GF-D8 (cell line): ENCODE data around the gene TMEM19.
A peak's percentile ranks its signal among the peaks of the same experiment; 100 is the strongest.

ENCODE experiments used
- DNase-seq: peaks from one replicate; lab custom pipeline; 2025; lab: John Stamatoyannopoulos, UW

Gene TMEM19

DNA sequence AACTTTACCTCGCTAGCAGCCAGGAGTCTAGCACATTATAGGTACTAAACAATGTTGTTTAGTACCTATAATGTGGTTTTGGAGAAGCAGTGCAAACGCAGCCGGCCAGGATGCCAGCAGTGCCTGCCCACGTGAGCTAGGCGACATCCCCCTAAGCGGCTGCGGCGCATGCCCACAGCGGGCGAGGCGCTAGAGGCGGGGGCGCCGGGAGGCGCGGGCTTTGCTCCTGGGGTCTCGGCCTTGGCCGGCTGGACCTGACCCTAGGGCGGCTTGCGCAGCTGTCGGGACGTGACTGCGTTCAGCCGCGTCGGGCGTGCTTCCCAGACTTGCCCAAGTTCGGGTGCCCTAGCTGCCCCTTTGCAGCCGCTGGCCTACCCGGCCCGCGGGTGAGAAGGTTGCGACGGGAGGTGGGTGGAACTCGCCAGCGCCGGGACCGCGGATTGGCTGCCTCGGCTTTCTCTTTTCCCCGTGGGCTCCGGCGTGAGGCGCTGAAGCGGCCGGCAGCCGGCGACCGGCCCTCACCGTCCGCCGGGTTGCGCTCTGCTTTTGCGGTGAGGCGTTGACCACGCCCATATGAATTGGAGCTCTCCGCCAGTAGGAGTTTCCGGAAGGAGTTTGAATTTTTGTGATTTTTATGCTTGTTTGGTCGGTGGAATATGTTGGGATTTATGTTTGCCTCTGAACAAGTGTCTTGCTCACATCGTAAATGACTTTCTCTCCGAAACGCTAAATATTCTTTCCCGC, at the start of gene TMEM19:
TMEM19 (plus strand) TSS at position 169 of the 744 bp plus-strand sequence. CDS start 599 bp downstream, outside the sequence.
- peak; percentile 80 for DNase-seq

DNA sequence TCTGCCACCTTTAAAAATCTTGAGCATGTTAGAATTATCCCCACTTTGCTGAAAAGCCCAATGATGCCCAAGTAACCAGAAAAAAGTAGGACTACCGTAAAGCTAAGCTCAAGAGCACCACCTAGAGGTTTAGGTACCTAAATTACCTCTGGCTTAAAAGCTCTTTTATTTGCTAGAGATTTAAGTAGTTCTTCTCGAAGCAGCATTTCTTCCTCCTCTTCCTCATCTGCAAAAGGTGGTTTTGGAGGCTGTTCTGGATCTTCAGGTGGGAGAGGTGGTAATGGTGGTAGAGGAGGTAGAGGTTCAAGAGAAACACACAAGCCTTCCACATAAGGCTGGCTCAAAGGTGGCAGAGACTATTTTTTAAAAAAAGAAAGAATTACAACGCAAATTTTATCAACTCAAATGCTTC, 49.2 kb upstream of the TMEM19 start:
- DNase-seq = peak; percentile 32

DNA sequence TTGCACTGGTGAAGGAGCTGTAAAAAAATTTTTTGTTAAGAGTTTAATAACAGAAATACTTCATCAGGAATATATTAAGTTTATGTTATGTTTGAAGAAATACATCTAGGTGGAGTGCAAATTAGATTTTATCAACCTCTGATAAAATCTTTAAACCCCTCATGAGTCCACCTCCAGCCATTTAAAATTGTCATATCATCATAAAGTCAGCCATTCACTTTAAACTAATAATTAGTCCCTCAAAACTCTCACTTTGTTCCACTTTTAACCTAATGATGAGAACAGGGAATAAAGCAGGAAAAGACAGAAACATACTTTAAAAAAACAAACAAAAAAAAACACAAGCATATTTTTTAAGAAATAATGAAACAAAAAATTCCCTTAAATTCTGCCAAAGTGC, 47.4 kb upstream of the TMEM19 start:
- no peak for DNase-seq

DNA sequence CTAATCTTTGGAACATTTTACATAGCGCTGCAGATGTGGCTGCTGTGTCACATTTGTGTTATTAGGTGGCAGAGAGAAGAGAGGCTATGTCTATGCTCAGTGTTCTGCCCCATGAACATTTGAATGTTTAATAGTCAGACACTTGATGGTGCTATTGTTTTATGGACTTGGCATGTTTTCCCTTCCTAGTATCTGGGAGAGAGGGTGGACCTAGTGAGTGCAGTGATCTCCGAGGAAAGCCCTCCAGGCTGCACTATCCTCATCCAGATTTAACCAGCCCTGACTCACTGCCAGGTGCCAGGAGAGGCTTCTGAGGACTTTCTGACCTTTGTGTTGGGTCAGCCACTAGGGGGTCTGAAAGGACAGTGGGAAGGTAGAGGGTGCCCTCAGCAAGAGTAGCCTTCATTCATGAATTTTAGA, 46.5 kb upstream of the TMEM19 start:
- no peak for DNase-seq

DNA sequence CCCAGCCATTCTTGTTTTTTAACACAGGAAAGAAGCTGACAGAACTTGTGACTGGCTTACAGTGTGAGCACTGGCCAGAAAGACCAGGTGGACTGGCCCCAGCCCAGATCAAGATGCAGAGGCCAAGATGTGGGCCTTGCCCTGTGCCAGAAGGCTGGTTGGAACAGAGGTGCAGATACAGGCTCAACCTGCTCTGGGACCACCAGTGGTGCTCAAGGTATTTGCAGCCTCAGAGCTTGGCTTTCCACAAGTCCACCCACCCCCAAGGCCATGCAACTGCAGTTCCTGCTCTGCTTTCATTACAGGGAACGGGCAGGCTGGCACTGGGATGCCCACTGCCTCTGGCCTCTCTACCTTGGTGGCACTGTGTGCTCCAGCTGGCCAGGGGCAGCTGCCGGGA, 45.6 kb upstream of the TMEM19 start:
- DNase-seq = no peak

DNA sequence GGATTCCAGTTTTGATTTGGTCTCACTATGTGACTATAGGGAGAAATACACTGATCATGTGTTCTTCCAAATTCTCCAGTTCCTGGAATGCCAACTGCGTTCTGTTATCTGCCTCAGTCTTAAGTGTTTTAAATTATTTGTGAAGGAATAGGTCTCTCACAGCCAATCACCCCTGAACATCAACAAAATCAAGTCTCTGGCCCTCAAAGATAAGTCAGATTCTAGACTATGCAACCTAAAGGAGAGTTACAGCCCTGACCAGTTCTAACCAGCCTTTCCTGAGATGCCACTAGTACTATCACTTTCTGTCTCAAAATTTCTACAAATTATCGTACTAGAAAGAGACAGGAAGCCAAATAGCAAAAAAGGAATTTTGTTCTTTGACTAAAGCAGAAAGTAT, 44.5 kb upstream of the TMEM19 start:
- no peak for DNase-seq

DNA sequence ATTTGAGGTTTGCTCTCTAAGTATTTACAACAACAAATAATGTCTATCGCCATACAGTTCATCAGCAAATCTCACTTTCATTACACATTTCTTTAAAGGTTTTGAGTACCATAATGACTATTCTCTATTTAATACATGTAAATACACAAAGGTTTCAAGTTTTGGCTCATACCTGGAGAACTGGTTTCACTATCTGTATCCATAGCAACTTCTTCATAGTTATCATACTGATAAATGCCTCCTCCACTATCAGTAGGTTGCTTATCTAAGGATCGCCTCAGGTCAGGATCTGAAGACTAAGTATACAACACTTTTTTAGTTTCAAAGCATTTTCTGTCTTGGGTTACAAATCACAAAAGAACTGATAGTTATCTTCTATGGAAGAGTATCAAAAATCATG, 43.6 kb upstream of the TMEM19 start:
- DNase-seq = no peak

DNA sequence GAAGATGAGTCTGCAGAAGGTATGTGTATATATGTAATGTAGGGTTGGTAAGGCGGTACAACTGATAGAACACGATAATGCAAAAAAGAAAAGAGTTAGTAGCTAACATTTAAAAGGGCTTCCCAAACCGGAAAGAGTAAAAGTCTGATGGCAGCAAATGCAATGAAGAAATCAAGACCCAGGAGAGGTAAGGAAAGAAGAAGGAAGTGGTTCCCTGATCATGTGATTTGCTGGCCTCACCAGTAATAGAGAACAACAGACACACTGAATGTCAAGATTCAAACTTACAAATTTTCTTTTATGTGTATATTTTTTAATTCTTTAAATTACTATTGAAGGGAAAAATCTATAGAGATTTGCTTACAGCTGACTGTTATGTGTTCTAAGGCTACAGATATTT, 40.6 kb upstream of the TMEM19 start:
- DNase-seq = peak; percentile 64

DNA sequence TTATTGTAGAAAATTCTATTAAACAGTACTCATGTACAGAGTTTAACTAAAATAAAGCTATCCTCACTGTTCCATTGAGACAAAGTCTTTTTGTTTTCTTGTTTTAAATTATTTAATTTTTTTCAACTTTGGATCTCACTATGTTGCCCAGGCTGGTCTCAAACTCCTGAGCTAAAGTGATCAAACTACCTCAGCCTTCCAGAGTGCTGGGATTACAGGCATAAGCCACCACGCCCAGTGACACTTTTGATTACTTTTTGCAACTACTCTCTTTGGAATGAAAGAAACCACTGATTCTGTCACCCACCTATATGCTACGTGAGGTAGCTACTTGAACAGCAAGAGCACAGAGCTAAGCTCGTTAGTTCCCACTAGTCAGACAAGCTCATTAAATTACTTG, 39.4 kb upstream of the TMEM19 start:
- no peak for DNase-seq

DNA sequence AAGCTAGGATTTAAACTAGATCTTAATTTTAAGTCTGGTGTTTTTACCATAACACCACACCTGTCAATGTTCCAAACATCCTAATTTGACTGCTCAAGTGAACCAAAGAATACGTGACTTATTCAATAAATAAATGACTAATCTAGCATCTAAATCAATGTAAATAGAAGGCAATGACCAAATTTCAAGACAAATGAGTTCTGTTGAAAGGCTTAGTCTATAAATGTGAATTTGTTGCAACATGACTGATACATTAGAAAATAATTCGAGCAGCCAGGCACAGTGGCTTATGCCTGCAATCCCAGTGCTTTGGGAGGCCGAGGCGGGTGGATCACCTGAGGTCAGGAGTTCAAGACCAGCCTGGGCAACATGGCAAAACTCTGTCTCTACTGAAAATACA, 37.3 kb upstream of the TMEM19 start:
- DNase-seq = no peak

DNA sequence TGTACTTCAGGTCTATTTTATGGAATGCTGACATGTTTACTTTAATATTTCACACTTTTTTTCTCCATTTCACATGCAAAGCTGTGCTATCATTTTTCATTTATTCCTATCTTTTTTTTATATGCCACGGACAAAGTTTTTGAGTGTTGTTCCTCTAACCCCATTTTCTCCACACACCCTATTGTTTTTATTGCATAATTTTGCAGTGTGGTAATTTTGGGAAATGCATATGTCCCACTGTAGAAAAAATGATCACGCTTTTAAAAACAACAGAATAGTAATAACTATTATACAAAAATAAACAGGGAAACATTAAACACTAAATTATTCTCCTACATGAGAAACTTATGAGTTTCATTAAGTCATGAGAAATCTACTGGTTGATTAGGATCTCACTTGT, 36.5 kb upstream of the TMEM19 start:
- DNase-seq = no peak

DNA sequence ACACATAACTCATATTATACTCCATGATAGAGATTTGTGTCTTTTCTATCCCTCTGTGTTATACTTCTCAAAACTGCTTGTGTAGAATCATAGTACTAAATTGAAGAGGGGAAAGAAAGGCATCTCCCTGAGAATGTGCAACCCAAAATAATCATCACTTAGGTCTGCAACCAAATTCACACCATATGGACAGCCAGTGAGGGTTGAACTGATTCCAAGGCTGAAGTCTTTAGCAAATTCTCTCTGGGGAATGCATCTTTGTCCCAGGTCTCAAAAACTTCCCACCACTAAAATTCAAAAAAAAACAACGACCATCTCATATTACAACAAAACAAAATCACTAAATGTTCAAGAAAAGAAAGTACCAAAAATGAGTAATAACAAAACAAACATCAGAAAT, 33.2 kb upstream of the TMEM19 start:
- DNase-seq = no peak

DNA sequence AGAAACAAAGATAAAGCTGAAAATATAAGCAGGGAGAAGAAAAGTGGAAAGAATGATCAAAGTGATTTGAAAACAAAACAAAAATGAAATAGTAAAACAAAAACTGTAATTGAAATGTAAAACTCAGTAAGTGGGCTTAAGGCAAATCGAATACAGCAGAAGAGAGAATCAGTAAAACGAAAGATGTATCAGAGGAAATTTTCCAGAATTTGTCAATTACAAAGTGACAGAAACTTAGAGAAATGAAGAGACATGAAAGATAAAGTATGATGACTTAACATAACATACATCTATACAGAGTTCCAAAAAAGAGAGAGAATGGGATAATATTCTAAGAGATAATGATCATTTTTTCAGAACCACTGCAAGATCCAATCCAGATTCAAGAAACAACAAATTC, 32.7 kb upstream of the TMEM19 start:
- DNase-seq = no peak

DNA sequence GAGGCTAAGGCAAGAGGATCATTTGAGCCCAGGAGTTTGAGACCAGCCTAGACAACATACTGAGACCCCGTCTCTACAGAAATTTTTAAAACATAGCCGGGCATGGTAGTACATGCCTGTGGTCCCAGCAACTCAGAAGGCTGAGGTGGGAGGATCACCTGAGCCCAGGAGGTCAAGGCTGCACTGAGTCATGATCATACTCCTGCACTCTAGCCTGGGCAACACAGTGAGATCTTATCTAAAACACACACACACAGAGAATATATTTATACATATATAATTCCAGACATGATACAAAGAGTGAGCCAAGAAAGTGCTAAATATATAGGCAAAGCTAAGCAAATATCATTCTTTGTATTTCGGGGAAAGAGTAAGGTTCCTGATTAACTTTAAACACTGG, 31.7 kb upstream of the TMEM19 start:
- DNase-seq = no peak

DNA sequence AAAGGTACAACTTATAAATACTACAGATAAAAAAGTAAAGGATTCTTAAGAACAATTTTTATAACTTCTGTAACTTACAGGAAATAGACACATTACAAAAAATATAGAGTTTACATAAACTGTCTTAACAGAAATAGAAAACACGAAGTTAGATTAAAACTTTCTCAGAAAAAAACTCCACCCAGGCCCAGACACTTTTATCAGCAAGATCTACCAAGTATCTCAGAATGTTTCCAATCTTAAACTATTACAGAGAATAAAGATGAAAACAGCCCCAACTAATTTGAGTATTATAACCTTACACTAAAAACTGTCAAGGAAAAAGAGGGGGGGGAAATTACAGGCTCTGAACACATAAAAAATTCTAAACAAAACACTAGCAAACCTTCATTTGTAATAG, 30.4 kb upstream of the TMEM19 start:
- no peak for DNase-seq

DNA sequence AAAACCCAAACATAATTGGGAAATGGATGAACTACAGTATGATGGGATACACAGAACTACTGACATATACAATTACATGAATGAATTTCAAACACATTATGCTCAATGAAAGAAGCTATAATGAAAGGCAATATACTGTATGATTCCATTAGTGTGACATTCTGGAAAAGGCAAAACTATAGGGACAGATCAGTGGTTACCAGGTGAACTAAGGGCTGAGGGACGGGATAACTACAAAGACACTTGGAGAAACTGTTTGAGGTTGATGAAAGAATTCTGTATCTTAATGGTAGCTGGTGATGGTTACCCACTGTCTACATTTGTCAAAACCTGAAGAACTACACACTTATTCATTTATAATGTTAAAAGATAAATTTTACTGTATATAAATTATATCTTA, 30.0 kb upstream of the TMEM19 start:
- DNase-seq = no peak

DNA sequence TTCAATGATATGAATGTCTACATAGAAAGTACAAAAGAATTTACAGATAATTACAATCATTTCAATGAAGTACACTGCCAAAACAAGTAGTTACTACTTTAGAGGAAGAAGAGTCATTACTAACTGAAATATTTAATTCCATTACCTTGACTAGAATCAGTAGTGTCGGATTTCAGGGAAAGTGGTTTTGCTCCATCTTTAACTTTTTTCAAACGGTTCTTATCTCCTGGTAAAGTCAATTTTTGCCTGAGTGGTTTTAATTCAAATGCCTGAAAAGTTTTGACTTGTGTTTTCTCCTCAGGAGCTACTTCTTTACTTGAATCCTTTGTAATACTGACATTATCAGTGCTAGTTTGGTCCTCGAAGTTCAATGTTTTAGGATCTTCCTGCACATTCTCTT, 29.1 kb upstream of the TMEM19 start:
- no peak for DNase-seq

DNA sequence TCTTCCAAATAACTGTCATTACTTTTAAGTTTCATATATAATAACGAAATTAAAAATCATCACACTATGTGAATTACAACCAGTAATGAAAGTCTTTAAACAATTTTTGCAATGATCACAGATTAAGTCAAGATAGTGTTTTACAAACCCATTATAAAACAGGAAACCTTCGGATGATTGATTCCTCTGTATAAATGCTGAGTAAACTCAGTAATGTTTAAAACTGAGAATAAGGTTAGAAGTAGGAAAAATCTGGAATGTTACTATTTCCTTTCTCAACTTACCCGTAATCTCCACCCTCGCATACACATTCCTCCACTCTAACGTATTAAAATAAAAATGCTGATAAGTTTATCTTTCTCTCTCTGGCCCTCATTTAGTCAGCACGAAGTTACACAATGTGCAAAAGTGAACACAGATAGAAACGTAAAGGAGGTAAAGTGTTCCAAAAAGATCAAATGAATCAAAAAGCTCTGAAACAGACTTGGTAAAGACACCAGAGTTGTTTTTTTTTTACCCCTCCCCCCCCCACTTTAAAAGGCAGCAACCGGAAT, 23.8 kb upstream of the TMEM19 start:
- no peak for DNase-seq

DNA sequence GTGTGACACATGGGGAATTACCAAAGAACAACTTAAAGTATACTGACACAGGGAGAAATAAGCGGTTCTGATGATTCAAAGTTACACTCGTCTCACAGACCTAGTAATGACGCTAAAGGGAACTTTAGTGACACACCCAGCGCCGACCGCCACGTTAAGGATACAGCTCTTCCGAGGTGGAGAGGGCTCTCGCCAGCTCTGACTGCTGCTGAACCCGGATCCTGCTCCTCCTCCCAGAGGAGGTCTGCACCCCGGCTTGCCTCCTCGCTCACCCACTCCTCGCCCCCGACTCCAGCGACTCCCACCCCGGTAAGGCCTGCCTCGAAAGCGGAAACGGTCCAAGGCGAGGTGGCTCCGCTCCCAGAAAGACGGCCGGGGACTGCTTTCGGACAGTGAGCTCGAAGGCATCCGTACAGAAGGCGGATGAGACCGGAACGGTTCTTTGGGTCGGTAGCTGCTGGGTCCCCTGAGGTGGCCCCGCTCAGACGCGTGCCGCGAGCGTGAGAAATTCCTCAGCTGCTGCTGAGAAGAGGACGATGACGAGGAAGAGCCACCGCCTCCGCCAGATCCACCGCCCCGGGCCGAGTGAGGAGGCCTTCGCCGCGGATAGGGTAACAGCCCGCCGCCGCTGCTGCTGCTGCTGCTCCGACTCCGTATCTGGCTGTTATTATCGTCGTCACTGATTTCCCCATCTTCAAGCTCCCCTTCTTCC, 22.9 kb upstream of the TMEM19 start:
- peak; percentile 17 for DNase-seq

DNA sequence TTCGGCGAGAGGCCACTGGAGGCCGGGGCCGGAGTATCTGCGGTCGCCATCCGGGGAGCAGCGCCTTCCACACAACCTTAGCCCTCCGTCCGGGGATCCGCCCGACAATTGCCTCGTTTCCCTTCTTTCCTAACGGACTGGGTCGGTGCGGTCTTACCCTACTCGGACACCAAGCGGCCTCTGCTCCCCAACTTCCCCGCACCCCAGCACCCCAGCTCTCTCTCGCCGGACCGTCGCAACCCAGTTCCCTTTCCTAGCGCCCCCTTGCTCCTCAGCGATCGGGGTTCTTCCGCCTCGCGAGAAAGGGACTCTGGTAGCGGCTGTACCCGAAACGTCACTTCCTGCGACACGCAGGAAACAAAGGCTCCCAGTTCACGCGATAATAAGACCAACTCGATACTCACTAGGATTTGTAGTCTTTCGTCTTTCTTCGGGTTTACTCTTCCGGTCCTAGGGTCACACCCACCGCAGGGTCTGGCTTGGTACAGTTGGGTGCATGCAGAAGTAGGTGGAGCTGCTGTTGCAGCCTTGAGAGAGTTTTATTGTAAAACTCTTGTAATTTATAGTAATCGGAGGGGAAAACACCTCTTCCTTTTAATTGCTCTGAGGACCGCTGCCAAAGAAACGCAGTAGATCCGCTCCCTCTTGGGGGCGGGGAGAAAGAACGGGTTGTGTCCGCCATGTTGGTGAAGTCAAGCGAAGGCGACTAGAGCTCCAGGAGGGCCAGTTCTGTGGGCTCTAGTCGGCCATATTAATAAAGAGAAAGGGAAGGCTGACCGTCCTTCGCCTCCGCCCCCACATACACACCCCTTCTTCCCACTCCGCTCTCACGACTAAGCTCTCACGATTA, 22.1 kb upstream of the TMEM19 start, which contains the start of the genes THAP2 and ZFC3H1:
THAP2 (plus strand) TSS at position 741 of the 850 bp plus-strand sequence. CDS start 209 bp downstream, outside the sequence.
ZFC3H1 (minus strand) TSS at position 288 of the 850 bp plus-strand sequence; CDS start at position 50, 238 bp downstream.
- peak; percentile 99 for DNase-seq

DNA sequence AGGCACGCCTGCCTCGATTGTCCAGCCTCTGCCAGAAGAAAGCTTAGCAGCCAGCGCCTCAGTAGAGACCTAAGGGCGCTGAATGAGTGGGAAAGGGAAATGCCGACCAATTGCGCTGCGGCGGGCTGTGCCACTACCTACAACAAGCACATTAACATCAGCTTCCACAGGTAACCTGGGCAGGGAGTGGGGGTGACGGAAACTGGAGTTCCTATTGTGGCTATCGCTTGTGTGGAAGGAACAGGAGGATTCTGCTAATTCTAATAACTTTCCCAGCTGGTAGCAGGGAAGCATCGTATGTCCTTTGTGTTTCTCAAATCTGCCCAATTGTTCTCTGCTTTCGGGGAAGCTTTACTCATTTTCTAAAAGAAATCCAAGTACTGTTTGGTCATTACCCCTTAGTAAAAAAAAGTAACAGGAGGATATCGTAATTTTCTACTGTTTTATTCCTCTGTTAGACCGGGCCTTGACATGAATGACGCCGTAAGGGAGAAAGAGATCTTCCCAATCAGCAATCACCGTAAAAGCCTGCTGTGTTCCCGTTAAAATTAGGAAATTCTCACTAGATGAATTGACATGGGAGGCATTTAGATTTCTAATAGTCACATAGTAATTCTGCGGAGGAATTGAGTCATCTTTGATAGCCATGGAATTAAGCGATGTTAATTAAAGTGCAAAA, 21.3 kb upstream of the TMEM19 start:
- no peak for DNase-seq

DNA sequence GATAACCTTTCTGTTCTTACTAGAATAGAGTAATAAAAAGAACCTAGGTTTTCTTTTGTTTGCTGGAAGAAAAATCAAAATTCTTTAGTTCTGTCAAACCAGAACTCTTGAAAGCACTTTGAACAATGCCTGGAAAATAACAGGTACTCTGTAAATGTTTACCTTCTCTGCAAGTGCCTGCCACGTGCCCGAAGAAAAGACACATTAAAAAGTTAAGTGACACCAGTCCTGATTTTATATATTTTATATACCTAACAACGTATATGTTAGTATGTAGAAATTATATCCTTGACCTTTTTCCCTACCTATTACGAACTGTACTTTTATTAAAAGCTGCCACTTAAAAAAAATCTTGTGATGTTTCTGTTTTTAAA, 20.8 kb upstream of the TMEM19 start:
- no peak for DNase-seq
